HepG2 (cell line): ENCODE data around the gene SBK3. TPM values are rescaled to one million over a fixed set of nuclear protein-coding genes. Genes with fewer than 3 reads are reported as not detected.

Source experiments
- CCAR2 ChIP-seq: fragments of 200-400 bp; formaldehyde crosslinking; optimal IDR thresholded peaks from 2 replicates; pipeline ENCODE3; 2018; ENCODE audit warnings: low read depth, mild to moderate bottlenecking, low read length, moderate library complexity
- HCFC1 ChIP-seq: fragments of 150-350 bp; IDR thresholded peaks from 2 replicates; pipeline ENCODE4 v1.6.1; 2014; ENCODE audit warnings: low read depth, low read length
- KDM2A ChIP-seq: sonication (generic); formaldehyde crosslinking; IDR thresholded peaks from 2 replicates; pipeline ENCODE4 v1.4.0; 2020; ENCODE audit warnings: low read depth, missing genetic modification reagents, borderline replicate concordance
- PRMT3 ChIP-seq: sonication (generic); formaldehyde crosslinking; IDR thresholded peaks from 2 replicates; pipeline ENCODE4 v1.8.1; 2022; ENCODE audit warnings: low read depth, mild to moderate bottlenecking, moderate library complexity, missing genetic modification reagents, borderline replicate concordance
- RCOR2 ChIP-seq: IDR thresholded peaks from 2 replicates; pipeline ENCODE4 v1.6.1; 2016; ENCODE audit warnings: missing biosample characterization, missing genetic modification reagents
- SAP130 ChIP-seq: IDR thresholded peaks from 2 replicates; pipeline ENCODE4 v1.6.1; 2016; ENCODE audit warnings: low read depth
- SMARCC2 ChIP-seq: fragments of 450-650 bp; IDR thresholded peaks from 2 replicates; pipeline ENCODE4 v1.6.1; 2017; ENCODE audit warnings: antibody characterized with exemption, mild to moderate bottlenecking
- SSRP1 ChIP-seq: IDR thresholded peaks from 2 replicates; pipeline ENCODE4 v1.6.1; 2016; ENCODE audit warnings: control low read depth
- TAF15 ChIP-seq: fragments of 200-400 bp; formaldehyde crosslinking; IDR thresholded peaks from one replicate; pipeline ENCODE4 v1.6.1; 2018; ENCODE audit warnings: mild to moderate bottlenecking, low read depth, low read length; ENCODE audit not compliant: poor library complexity, severe bottlenecking
- TBL1XR1 ChIP-seq: fragments of 150-350 bp; IDR thresholded peaks from 2 replicates; pipeline ENCODE4 v1.6.1; 2014; ENCODE audit warnings: borderline replicate concordance, low read length; ENCODE audit not compliant: partially characterized antibody
- TOE1 ChIP-seq: sonication (generic); formaldehyde crosslinking; IDR thresholded peaks from 2 replicates; pipeline ENCODE4 v1.4.0; 2020; ENCODE audit warnings: mild to moderate bottlenecking, missing genetic modification reagents
- ZKSCAN1 ChIP-seq: fragments of 150-350 bp; IDR thresholded peaks from 2 replicates; pipeline ENCODE4 v1.6.1; 2014; ENCODE audit warnings: low read length
- ZNF446 ChIP-seq: sonication (generic); formaldehyde crosslinking; IDR thresholded peaks from 2 replicates; pipeline ENCODE4 v1.5.0; 2020; ENCODE audit warnings: mild to moderate bottlenecking, missing genetic modification reagents
- ZNF510 ChIP-seq: sonication (generic); formaldehyde crosslinking; IDR thresholded peaks from 2 replicates; pipeline ENCODE4 v1.4.0; 2020; ENCODE audit warnings: low read depth, mild to moderate bottlenecking, missing genetic modification reagents
- ZNF543 ChIP-seq: sonication (generic); formaldehyde crosslinking; IDR thresholded peaks from 2 replicates; pipeline ENCODE4 v1.4.0; 2020; ENCODE audit warnings: mild to moderate bottlenecking, missing genetic modification reagents
- ZNF552 ChIP-seq: sonication (generic); formaldehyde crosslinking; IDR thresholded peaks from 2 replicates; pipeline ENCODE4 v1.9.0; 2022; ENCODE audit warnings: missing genetic modification reagents, mild to moderate bottlenecking, borderline replicate concordance
- ZNF672 ChIP-seq: sonication (generic); formaldehyde crosslinking; IDR thresholded peaks from 2 replicates; pipeline ENCODE4 v1.8.1; 2022; ENCODE audit warnings: missing genetic modification reagents
- polyA plus RNA-seq, 8 experiments: library from polyadenylated mRNA; depleted of rRNA in 3 of 8; stranded (reverse) in 7 of 8; unstranded in 1 of 8; fragments of >200 nt; fragmentation: Illumina TruSeq in 4 of 8; extraction: Trizol in 4 of 8; gene quantifications; 2 replicates each; pipeline versions ENCODE4 v1.2.1 to v1.2.3, GENCODE V29; 2011 to 2016; ENCODE audit warnings: low read depth in 4 of 8, missing spikeins in 1 of 8, mixed read lengths in 1 of 8; ENCODE audit not compliant: insufficient read depth in 1 of 8
- total RNA-seq, 5 experiments: library from RNA; depleted of rRNA; stranded (reverse); fragments of >200 nt; fragmentation: Illumina TruSeq; extraction: Trizol; gene quantifications; 2 replicates each; pipeline ENCODE4 v1.2.3, GENCODE V29; 2016; ENCODE audit warnings: low read depth in 1 of 5
- TF ChIP-seq, protein P1 (sequence below): IDR thresholded peaks from 2 replicates; pipeline ENCODE4 v1.6.1; 2016; ENCODE audit warnings: low read depth
- TF ChIP-seq, protein P2 (sequence below): IDR thresholded peaks from 2 replicates; pipeline ENCODE4 v1.6.1; 2012; ENCODE audit warnings: inconsistent platforms
- TF ChIP-seq, protein P3 (sequence below): sonication (generic); formaldehyde crosslinking; IDR thresholded peaks from 2 replicates; pipeline ENCODE4 v1.4.0; 2020; ENCODE audit warnings: missing genetic modification reagents
- TF ChIP-seq, protein P4 (sequence below): sonication (generic); formaldehyde crosslinking; conservative IDR thresholded peaks from 2 replicates; pipeline ENCODE4 v1.8.0; 2022; ENCODE audit warnings: mild to moderate bottlenecking, moderate library complexity, missing genetic modification reagents
- TF ChIP-seq, protein P5 (sequence below): sonication (generic); formaldehyde crosslinking; IDR thresholded peaks from 2 replicates; pipeline ENCODE4 v1.8.0; 2022; ENCODE audit warnings: mild to moderate bottlenecking, missing genetic modification reagents, borderline replicate concordance

SBK3 gene
- total and polyA plus RNA-seq, 2 of the 13 experiments (the other 11 are each of a cell fraction or from before 2014, with no cell fraction given): 0.66 to 0.77 TPM

DNA sequence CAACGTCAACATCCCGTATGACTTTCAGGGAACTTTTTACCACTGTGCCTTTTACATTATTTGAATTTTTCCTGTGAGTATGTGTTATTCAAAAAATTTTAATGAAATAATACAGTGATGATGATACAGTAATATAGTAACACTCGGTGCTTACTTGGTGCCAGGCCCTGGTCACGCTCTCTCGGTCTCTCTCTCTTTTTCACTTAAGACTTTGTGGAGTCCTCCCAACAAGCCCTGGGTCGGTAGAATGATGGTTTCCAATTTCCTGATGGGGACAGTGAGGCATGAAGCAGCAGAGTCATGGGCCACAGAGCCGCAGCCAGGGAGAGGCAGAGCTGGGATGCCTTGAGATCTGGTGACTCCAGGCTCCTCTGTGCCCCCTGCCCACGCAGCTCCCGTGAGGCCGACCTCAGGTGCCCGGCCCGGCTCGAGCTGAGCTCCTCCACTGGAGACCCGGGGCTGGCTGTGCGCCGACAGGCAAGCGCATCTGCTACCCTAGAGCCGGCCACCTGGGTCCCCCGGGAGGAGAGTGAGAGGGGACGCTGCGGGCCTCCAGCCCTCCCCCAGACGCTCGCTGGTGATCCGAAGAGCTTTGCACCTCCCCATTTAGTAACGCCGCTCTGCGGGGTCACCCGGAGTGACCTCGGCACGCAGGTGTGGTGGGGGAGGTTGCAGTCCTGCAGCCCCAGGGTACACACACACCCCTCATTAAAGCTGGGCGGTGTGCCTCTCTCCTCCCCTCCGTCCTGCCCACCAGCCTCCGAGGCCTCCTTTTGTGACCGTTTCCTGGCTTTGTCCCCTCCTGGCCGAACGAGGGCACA is 4.4 kb upstream of the SBK3 start (continued):
- TF ChIP-seq, protein P1, sequence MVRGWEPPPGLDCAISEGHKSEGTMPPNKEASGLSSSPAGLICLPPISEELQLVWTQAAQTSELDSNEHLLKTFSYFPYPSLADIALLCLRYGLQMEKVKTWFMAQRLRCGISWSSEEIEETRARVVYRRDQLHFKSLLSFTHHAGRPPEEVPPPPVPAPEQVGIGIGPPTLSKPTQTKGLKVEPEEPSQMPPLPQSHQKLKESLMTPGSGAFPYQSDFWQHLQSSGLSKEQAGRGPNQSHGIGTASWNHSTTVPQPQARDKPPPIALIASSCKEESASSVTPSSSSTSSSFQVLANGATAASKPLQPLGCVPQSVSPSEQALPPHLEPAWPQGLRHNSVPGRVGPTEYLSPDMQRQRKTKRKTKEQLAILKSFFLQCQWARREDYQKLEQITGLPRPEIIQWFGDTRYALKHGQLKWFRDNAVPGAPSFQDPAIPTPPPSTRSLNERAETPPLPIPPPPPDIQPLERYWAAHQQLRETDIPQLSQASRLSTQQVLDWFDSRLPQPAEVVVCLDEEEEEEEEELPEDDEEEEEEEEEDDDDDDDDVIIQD (CRISPR knock-in tag): no peak
- TF ChIP-seq PRMT3 (CRISPR knock-in tag) (no peak), HCFC1 (no peak), KDM2A (peak; percentile 64; the same call in 1 of the 2 replicates), ZNF510 (CRISPR knock-in tag) (no peak), TAF15 (no peak), SMARCC2 (no peak), SAP130 (CRISPR knock-in tag) (peak; percentile 16), ZNF672 (CRISPR knock-in tag) (no peak), ZNF543 (CRISPR knock-in tag) (0 out of 2 replicates have a peak, but pooled peaks have one; percentile 40), SSRP1 (no peak), ZNF552 (CRISPR knock-in tag) (no peak), RCOR2 (CRISPR knock-in tag) (no peak), TOE1 (CRISPR knock-in tag) (no peak), CCAR2 (no peak), ZKSCAN1 (no peak), TBL1XR1 (no peak), ZNF446 (CRISPR knock-in tag) (no peak)
- TF ChIP-seq, protein P2, sequence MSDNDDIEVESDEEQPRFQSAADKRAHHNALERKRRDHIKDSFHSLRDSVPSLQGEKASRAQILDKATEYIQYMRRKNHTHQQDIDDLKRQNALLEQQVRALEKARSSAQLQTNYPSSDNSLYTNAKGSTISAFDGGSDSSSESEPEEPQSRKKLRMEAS: peak; percentile 46; the same call in 1 of the 2 replicates
- TF ChIP-seq, protein P3, sequence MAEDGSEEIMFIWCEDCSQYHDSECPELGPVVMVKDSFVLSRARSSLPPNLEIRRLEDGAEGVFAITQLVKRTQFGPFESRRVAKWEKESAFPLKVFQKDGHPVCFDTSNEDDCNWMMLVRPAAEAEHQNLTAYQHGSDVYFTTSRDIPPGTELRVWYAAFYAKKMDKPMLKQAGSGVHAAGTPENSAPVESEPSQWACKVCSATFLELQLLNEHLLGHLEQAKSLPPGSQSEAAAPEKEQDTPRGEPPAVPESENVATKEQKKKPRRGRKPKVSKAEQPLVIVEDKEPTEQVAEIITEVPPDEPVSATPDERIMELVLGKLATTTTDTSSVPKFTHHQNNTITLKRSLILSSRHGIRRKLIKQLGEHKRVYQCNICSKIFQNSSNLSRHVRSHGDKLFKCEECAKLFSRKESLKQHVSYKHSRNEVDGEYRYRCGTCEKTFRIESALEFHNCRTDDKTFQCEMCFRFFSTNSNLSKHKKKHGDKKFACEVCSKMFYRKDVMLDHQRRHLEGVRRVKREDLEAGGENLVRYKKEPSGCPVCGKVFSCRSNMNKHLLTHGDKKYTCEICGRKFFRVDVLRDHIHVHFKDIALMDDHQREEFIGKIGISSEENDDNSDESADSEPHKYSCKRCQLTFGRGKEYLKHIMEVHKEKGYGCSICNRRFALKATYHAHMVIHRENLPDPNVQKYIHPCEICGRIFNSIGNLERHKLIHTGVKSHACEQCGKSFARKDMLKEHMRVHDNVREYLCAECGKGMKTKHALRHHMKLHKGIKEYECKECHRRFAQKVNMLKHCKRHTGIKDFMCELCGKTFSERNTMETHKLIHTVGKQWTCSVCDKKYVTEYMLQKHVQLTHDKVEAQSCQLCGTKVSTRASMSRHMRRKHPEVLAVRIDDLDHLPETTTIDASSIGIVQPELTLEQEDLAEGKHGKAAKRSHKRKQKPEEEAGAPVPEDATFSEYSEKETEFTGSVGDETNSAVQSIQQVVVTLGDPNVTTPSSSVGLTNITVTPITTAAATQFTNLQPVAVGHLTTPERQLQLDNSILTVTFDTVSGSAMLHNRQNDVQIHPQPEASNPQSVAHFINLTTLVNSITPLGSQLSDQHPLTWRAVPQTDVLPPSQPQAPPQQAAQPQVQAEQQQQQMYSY (CRISPR knock-in tag): no peak
- TF ChIP-seq, protein P4, sequence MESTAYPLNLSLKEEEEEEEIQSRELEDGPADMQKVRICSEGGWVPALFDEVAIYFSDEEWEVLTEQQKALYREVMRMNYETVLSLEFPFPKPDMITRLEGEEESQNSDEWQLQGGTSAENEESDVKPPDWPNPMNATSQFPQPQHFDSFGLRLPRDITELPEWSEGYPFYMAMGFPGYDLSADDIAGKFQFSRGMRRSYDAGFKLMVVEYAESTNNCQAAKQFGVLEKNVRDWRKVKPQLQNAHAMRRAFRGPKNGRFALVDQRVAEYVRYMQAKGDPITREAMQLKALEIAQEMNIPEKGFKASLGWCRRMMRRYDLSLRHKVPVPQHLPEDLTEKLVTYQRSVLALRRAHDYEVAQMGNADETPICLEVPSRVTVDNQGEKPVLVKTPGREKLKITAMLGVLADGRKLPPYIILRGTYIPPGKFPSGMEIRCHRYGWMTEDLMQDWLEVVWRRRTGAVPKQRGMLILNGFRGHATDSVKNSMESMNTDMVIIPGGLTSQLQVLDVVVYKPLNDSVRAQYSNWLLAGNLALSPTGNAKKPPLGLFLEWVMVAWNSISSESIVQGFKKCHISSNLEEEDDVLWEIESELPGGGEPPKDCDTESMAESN (CRISPR knock-in tag): peak; percentile 59; the same call in 1 of the 2 replicates
- TF ChIP-seq, protein P5, sequence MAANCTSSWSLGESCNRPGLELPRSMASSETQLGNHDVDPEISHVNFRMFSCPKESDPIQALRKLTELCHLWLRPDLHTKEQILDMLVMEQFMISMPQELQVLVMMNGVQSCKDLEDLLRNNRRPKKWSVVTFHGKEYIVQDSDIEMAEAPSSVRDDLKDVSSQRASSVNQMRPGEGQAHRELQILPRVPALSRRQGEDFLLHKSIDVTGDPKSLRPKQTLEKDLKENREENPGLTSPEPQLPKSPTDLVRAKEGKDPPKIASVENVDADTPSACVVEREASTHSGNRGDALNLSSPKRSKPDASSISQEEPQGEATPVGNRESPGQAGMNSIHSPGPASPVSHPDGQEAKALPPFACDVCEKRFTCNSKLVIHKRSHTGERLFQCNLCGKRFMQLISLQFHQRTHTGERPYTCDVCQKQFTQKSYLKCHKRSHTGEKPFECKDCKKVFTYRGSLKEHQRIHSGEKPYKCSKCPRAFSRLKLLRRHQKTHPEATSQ (CRISPR knock-in tag): no peak
